Astrocyte (in vitro differentiated cells and primary cell): Measurements from ENCODE around the gene BATF2. TPM values are rescaled to one million over a fixed set of nuclear protein-coding genes. Genes with fewer than 3 reads are reported as not detected.
"Not testable (repeated sequence)": the region's sequence is repeated elsewhere in the genome, so short reads cannot be mapped to it uniquely, and the experiment has no call there.

Experiments
- DNase-seq: peaks from one replicate; pipeline ENCODE4 v3.0.0-alpha.2; 2010; ENCODE audit warnings: low read depth
- FAIRE-seq: peaks from 2 replicates; lab custom pipeline; 2011; peaks lifted over from hg19 to GRCh38; lab: Jason Lieb, UNC
- H2AFZ ChIP-seq: 2 replicates; pipeline ENCODE4 v1.6.0; 2012; ENCODE audit warnings: low read depth, low read length, inconsistent platforms
- H3K27ac ChIP-seq: 2 replicates; pipeline ENCODE4 v1.5.1; 2011; ENCODE audit warnings: low read depth, low read length, inconsistent platforms
- H3K27me3 ChIP-seq: 2 replicates; pipeline ENCODE4 v1.6.0; 2011; ENCODE audit warnings: low read length, inconsistent platforms; ENCODE audit not compliant: insufficient read depth
- H3K36me3 ChIP-seq: 2 replicates; pipeline ENCODE4 v1.5.1; 2011; ENCODE audit warnings: low read length, inconsistent platforms; ENCODE audit not compliant: insufficient read depth
- H3K4me1 ChIP-seq: 2 replicates; pipeline ENCODE4 v1.5.1; 2011; ENCODE audit warnings: low read length, inconsistent platforms; ENCODE audit not compliant: insufficient read depth
- H3K4me2 ChIP-seq: 2 replicates; pipeline ENCODE4 v1.6.0; 2012; ENCODE audit warnings: low read length, inconsistent platforms
- H3K4me3 ChIP-seq: 2 replicates; pipeline ENCODE4 v1.5.1; 2011; ENCODE audit warnings: low read depth, mild to moderate bottlenecking, low read length, inconsistent platforms; ENCODE audit not compliant: insufficient read depth
- H3K79me2 ChIP-seq: 2 replicates; pipeline ENCODE4 v1.6.0; 2012; ENCODE audit warnings: mild to moderate bottlenecking, low read length, inconsistent platforms; ENCODE audit not compliant: insufficient read depth
- H3K9ac ChIP-seq: 2 replicates; pipeline ENCODE4 v1.6.0; 2012; ENCODE audit warnings: mild to moderate bottlenecking, low read length, inconsistent platforms
- H3K9me3 ChIP-seq: 2 replicates; pipeline ENCODE4 v1.5.1; 2012; ENCODE audit warnings: low read depth, mild to moderate bottlenecking, low read length, inconsistent platforms; ENCODE audit not compliant: insufficient read depth
- H4K20me1 ChIP-seq: 2 replicates; pipeline ENCODE4 v1.6.0; 2012; ENCODE audit warnings: low read length, inconsistent platforms; ENCODE audit not compliant: insufficient read depth
- H3K27ac Mint-ChIP-seq: one replicate; pipeline ENCODE4 v1.8.0; 2021; ENCODE audit warnings: mild to moderate bottlenecking, mixed read lengths; ENCODE audit not compliant: unreplicated experiment
- H3K27me3 Mint-ChIP-seq: one replicate; pipeline ENCODE4 v1.8.0; 2021; ENCODE audit warnings: low read depth, mixed read lengths; ENCODE audit not compliant: unreplicated experiment
- H3K36me3 Mint-ChIP-seq: one replicate; pipeline ENCODE4 v1.8.0; 2021; ENCODE audit warnings: low read depth, mixed read lengths; ENCODE audit not compliant: unreplicated experiment
- H3K4me1 Mint-ChIP-seq: one replicate; pipeline ENCODE4 v1.8.0; 2021; ENCODE audit warnings: low read depth, mixed read lengths; ENCODE audit not compliant: unreplicated experiment
- H3K4me3 Mint-ChIP-seq: one replicate; pipeline ENCODE4 v1.8.0; 2021; ENCODE audit warnings: mild to moderate bottlenecking, moderate library complexity, mixed read lengths; ENCODE audit not compliant: unreplicated experiment
- H3K9me3 Mint-ChIP-seq: one replicate; pipeline ENCODE4 v1.8.0; 2021; ENCODE audit warnings: mild to moderate bottlenecking, mixed read lengths; ENCODE audit not compliant: unreplicated experiment
- CTCF ChIP-seq: IDR thresholded peaks from 2 replicates; pipeline ENCODE4 v1.5.1; 2011; ENCODE audit warnings: low read depth, mild to moderate bottlenecking, inconsistent platforms, low read length, moderate library complexity; ENCODE audit not compliant: insufficient read depth
- EZH2 ChIP-seq: IDR thresholded peaks from 2 replicates; pipeline ENCODE4 v1.6.1; 2012; ENCODE audit warnings: mild to moderate bottlenecking, low read length, inconsistent platforms; ENCODE audit not compliant: insufficient read depth
- total RNA-seq: library from RNA; stranded (reverse); gene quantifications from 2 replicates; pipeline ENCODE4 v1.2.1, GENCODE V29; 2021

BATF2 gene
- total RNA-seq, 1 donor from 2014 or later = 4.5 TPM

GRCh38 chr11:64987998-64988854 is 8.5 kb downstream of the BATF2 start:
- Histone ChIP-seq H3K79me2 (no peaks in the 10 kb centered on the region), H3K4me1 (peaks cover 6% of the 10 kb centered on the region), H3K9me3 (no peaks in the 10 kb centered on the region), H3K36me3 (no peaks in the 10 kb centered on the region), H3K4me3 (no peak overlapping the region), H2AFZ (no peak overlapping the region), H4K20me1 (no peaks in the 10 kb centered on the region), H3K27ac (no peak overlapping the region), H3K4me2 (no peak overlapping the region), H3K27me3 (no peaks in the 10 kb centered on the region), H3K9ac (no peak overlapping the region)
- TF ChIP-seq CTCF = no peak
- TF ChIP-seq EZH2 = no peak
- Mint-ChIP-seq H3K27ac (no peak overlapping the region), H3K4me3 (no peak overlapping the region), H3K36me3 (no peaks in the 10 kb centered on the region), H3K4me1 (peaks cover 5% of the 10 kb centered on the region), H3K9me3 (peaks cover 4% of the 10 kb centered on the region), H3K27me3 (peaks cover 10% of the 10 kb centered on the region)
- FAIRE-seq (no peak), DNase-seq (no peak)

- not testable (repeated sequence) for H3K27ac ChIP-seq, H3K27me3 ChIP-seq, FAIRE-seq, H3K4me2 ChIP-seq, H3K36me3 Mint-ChIP-seq, H2AFZ ChIP-seq, H3K4me1 Mint-ChIP-seq, DNase-seq, H3K9me3 ChIP-seq, H3K36me3 ChIP-seq, H3K4me3 Mint-ChIP-seq, H3K4me3 ChIP-seq, H3K27ac Mint-ChIP-seq, H3K4me1 ChIP-seq, H3K9ac ChIP-seq, H3K9me3 Mint-ChIP-seq, H3K79me2 ChIP-seq, H4K20me1 ChIP-seq
- peaks cover 12% of the 10 kb centered on the region for H3K27me3 Mint-ChIP-seq
Observed at GRCh38 chr11:64983339-64983738, 13.4 kb downstream of the BATF2 start.

GRCh38 chr11:64976651-64977050 is 20.1 kb downstream of the BATF2 start:
- H3K27me3 Mint-ChIP-seq = peaks cover 8% of the 10 kb centered on the region
- DNase-seq (no peak), FAIRE-seq (no peak)
- no peaks in the 10 kb centered on the region for H4K20me1 ChIP-seq
- no peaks in the 10 kb centered on the region for H3K36me3 Mint-ChIP-seq
- no peak overlapping the region for H3K27ac ChIP-seq
- H3K9me3 ChIP-seq = no peaks in the 10 kb centered on the region
- no peaks in the 10 kb centered on the region for H3K79me2 ChIP-seq
- no peak overlapping the region for H3K4me2 ChIP-seq
- peaks cover 5% of the 10 kb centered on the region for H3K27me3 ChIP-seq
- no peak overlapping the region for H3K27ac Mint-ChIP-seq
- H2AFZ ChIP-seq = no peak overlapping the region
- H3K4me3 Mint-ChIP-seq = no peak overlapping the region
- H3K4me3 ChIP-seq = no peak overlapping the region
- peaks cover 3% of the 10 kb centered on the region for H3K4me1 ChIP-seq
- TF ChIP-seq CTCF = no peak
- no peak for TF ChIP-seq EZH2
- H3K9me3 Mint-ChIP-seq = peaks cover 1% of the 10 kb centered on the region
- no peak overlapping the region for H3K9ac ChIP-seq
- no peaks in the 10 kb centered on the region for H3K36me3 ChIP-seq
- no peaks in the 10 kb centered on the region for H3K4me1 Mint-ChIP-seq
